KMS-11 (cell line): Measurements from ENCODE around the gene CPM.
"Not testable (repeated sequence)": the region's sequence is repeated elsewhere in the genome, so short reads cannot be mapped to it uniquely, and the experiment has no call there.

Experiments used
- H2AFZ ChIP-seq: fragments of 200-600 bp; sonication (generic); 2 replicates; pipeline ENCODE4 v1.6.1; 2016; ENCODE audit warnings: antibody characterized with exemption, mixed run types, low read depth
- H3K27ac ChIP-seq: fragments of 200-600 bp; sonication (generic); 2 replicates; pipeline ENCODE4 v1.6.1; 2016; ENCODE audit warnings: mild to moderate bottlenecking, mixed run types
- H3K27me3 ChIP-seq: fragments of 200-600 bp; sonication (generic); 2 replicates; pipeline ENCODE4 v1.6.1; 2017; ENCODE audit warnings: mild to moderate bottlenecking, low read depth, mixed run types, moderate library complexity; ENCODE audit not compliant: insufficient read depth
- H3K36me3 ChIP-seq: fragments of 200-600 bp; sonication (generic); 2 replicates; pipeline ENCODE4 v1.6.1; 2017; ENCODE audit warnings: mild to moderate bottlenecking, mixed run types; ENCODE audit not compliant: insufficient read depth
- H3K4me1 ChIP-seq: fragments of 200-600 bp; sonication (generic); 2 replicates; pipeline ENCODE4 v1.6.1; 2016; ENCODE audit warnings: mild to moderate bottlenecking, low read depth, mixed run types; ENCODE audit not compliant: poor library complexity, severe bottlenecking
- H3K4me2 ChIP-seq: fragments of 200-600 bp; sonication (generic); 2 replicates; pipeline ENCODE4 v1.7.0; 2016; ENCODE audit warnings: mild to moderate bottlenecking, mixed run types
- H3K4me3 ChIP-seq: fragments of 200-600 bp; sonication (generic); IDR thresholded peaks from 2 replicates; pipeline ENCODE4 v1.6.1; 2017; ENCODE audit warnings: low read depth, low read length, mixed read lengths; ENCODE audit not compliant: insufficient read depth
- H3K79me2 ChIP-seq: fragments of 200-600 bp; sonication (generic); 2 replicates; pipeline ENCODE4 v1.6.1; 2016; ENCODE audit warnings: low read depth, mixed run types; ENCODE audit not compliant: insufficient read depth
- H3K9ac ChIP-seq: fragments of 200-600 bp; sonication (generic); 2 replicates; pipeline ENCODE4 v1.6.1; 2016; ENCODE audit warnings: mild to moderate bottlenecking, mixed run types
- H4K20me1 ChIP-seq: fragments of 200-600 bp; sonication (generic); 2 replicates; pipeline ENCODE4 v1.6.1; 2016; ENCODE audit warnings: mild to moderate bottlenecking, mixed run types; ENCODE audit not compliant: insufficient read depth
- CTCF ChIP-seq: fragments of 200-600 bp; sonication (generic); conservative IDR thresholded peaks from 2 replicates; pipeline ENCODE4 v1.6.1; 2017; ENCODE audit warnings: low read depth, mild to moderate bottlenecking, antibody characterized with exemption, low read length, moderate library complexity, mixed read lengths

The CPM gene

GRCh38 chr12:68866950-68867349, 66.0 kb downstream of the CPM start:
- no peak for TF ChIP-seq CTCF
- no peaks in the 10 kb centered on the region for H3K27me3 ChIP-seq

GRCh38 chr12:68865399-68866164, 67.4 kb downstream of the CPM start:
- H4K20me1 ChIP-seq, result no peaks in the 10 kb centered on the region
- H3K27ac ChIP-seq, result no peak overlapping the region
- no peaks in the 10 kb centered on the region for H3K79me2 ChIP-seq
- no peak overlapping the region for H3K9ac ChIP-seq
- peaks cover 10% of the 10 kb centered on the region for H3K4me1 ChIP-seq
- no peaks in the 10 kb centered on the region for H3K36me3 ChIP-seq
- no peak overlapping the region for H3K4me2 ChIP-seq
- TF ChIP-seq CTCF, result no peak
- H2AFZ ChIP-seq, result no peak overlapping the region
- H3K4me3 ChIP-seq, result no peak overlapping the region
- H3K27me3 ChIP-seq, result no peaks in the 10 kb centered on the region

More at GRCh38 chr12:68866950-68867349, 66.0 kb downstream of the CPM start:
- H3K79me2 ChIP-seq, result no peaks in the 10 kb centered on the region
- no peak overlapping the region for H3K4me2 ChIP-seq
- no peaks in the 10 kb centered on the region for H3K36me3 ChIP-seq
- no peaks in the 10 kb centered on the region for H4K20me1 ChIP-seq
- H3K4me1 ChIP-seq, result peaks cover 10% of the 10 kb centered on the region
- no peak overlapping the region for H3K27ac ChIP-seq
- H3K4me3 ChIP-seq, result no peak overlapping the region
- no peak overlapping the region for H2AFZ ChIP-seq
- H3K9ac ChIP-seq, result no peak overlapping the region

- Histone ChIP-seq H3K4me2 (no peak overlapping the region), H3K4me1 (peaks cover 10% of the 10 kb centered on the region), H2AFZ (no peak overlapping the region), H3K27ac (no peak overlapping the region), H3K36me3 (no peaks in the 10 kb centered on the region), H3K79me2 (no peaks in the 10 kb centered on the region), H4K20me1 (no peaks in the 10 kb centered on the region), H3K9ac (no peak overlapping the region), H3K4me3 (no peak overlapping the region), H3K27me3 (no peaks in the 10 kb centered on the region)
- TF ChIP-seq CTCF, result no peak
Measured at GRCh38 chr12:68864604-68865003, 68.4 kb downstream of the CPM start.

- peak overlapping the region; percentile 21; the same call in 1 of the 2 replicates for H3K4me2 ChIP-seq
Measured at GRCh38 chr12:68863886-68864454, 69.0 kb downstream of the CPM start.

More at GRCh38 chr12:68863886-68864454, 69.0 kb downstream of the CPM start:
- not testable (repeated sequence) for H3K4me3 ChIP-seq, H3K36me3 ChIP-seq, H4K20me1 ChIP-seq, H3K9ac ChIP-seq, H3K79me2 ChIP-seq, H3K27ac ChIP-seq, H3K27me3 ChIP-seq
- peak overlapping the region; percentile 31; the same call in 1 of the 2 replicates for H2AFZ ChIP-seq
- peaks cover 10% of the 10 kb centered on the region for H3K4me1 ChIP-seq
- TF ChIP-seq CTCF, result peak; percentile 91
